ENCODE measurements around the gene ADAMTSL3.

ADAMTSL3 gene

DNA sequence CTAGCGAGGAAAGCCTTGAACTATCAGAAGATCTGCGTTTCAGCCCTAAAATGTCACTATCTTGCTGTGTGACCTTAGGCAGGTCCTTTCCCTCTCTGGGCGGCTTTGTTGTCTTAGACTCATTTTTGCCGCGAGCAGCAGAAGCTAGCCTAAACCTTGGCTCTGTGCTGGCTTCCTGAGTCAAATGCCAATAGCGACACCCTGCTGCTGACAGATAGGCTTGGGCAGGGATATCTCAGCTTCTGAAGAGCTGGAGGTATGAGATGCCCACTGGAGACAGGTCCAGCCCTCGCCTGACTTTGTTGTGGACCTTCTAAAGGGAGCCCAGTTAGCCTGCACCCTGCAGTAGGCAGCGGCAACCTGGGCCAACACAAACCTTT, 1.3 kb downstream of the ADAMTSL3 start:
- no peaks in the 10 kb centered on the region for H4K20me1 ChIP-seq (ENCODE audit: control insufficient read depth, insufficient read depth, low read depth, low read length)
- no peaks in the 10 kb centered on the region for H3K4me1 ChIP-seq (ENCODE audit: control insufficient read depth, low read length)
- no peaks in the 10 kb centered on the region for H3K36me3 ChIP-seq (ENCODE audit: control insufficient read depth, low read length)
- H3K4me3 ChIP-seq (ENCODE audit: low read length), result no peak overlapping the region
- H3K27ac ChIP-seq (ENCODE audit: low read depth, low read length), result no peak overlapping the region
- TF ChIP-seq, protein P1, sequence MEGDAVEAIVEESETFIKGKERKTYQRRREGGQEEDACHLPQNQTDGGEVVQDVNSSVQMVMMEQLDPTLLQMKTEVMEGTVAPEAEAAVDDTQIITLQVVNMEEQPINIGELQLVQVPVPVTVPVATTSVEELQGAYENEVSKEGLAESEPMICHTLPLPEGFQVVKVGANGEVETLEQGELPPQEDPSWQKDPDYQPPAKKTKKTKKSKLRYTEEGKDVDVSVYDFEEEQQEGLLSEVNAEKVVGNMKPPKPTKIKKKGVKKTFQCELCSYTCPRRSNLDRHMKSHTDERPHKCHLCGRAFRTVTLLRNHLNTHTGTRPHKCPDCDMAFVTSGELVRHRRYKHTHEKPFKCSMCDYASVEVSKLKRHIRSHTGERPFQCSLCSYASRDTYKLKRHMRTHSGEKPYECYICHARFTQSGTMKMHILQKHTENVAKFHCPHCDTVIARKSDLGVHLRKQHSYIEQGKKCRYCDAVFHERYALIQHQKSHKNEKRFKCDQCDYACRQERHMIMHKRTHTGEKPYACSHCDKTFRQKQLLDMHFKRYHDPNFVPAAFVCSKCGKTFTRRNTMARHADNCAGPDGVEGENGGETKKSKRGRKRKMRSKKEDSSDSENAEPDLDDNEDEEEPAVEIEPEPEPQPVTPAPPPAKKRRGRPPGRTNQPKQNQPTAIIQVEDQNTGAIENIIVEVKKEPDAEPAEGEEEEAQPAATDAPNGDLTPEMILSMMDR (IDR thresholded peaks at IDR 0.05; ENCODE audit: low read depth, low read length, poor library complexity, severe bottlenecking), result no peak
- no peak for TF ChIP-seq EZH2phosphoT487 (IDR thresholded peaks at IDR 0.05; ENCODE audit: borderline replicate concordance, low read length)
- H3K9me3 ChIP-seq (ENCODE audit: control insufficient read depth, insufficient read depth, low read length), result no peaks in the 10 kb centered on the region
- H3F3A ChIP-seq (ENCODE audit: control insufficient read depth, insufficient read depth), result no peaks in the 10 kb centered on the region
- no peaks in the 10 kb centered on the region for H3K79me2 ChIP-seq (ENCODE audit: control insufficient read depth, low read length)
- H3K4me2 ChIP-seq (ENCODE audit: low read length), result no peak overlapping the region
- no peaks in the 10 kb centered on the region for H3K9me2 ChIP-seq (replicated peaks; ENCODE audit: control insufficient read depth, low read length)
- no peaks in the 10 kb centered on the region for H3K27me3 ChIP-seq (ENCODE audit: control insufficient read depth, low read length)

DNA sequence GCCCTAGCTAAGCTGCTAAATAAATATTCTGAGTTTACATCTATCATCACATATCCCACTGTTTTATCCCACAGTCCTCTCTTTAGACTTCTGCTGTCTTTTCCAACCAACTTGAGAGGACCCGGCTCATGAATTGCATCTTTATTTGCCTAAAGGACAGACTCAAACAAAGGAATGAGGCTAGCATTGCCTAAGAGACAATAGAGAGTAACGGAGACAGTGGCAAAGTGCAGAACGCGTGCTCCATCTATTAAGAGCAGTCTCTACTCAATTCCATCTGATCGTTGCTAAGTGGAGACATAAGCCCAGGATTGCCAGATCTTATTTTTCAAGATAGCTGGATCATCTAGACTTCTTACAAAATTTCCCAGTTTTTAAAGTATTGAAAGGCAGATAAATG, 2.3 kb downstream of the ADAMTSL3 start:
- Histone ChIP-seq H3K79me2 (ENCODE audit: control insufficient read depth, low read length) (no peaks in the 10 kb centered on the region), H3K9me2 (replicated peaks; ENCODE audit: control insufficient read depth, low read length) (no peaks in the 10 kb centered on the region), H3K4me2 (ENCODE audit: low read length) (no peak overlapping the region), H3K27ac (ENCODE audit: low read depth, low read length) (no peak overlapping the region), H3K9me3 (ENCODE audit: control insufficient read depth, insufficient read depth, low read length) (no peaks in the 10 kb centered on the region), H3K36me3 (ENCODE audit: control insufficient read depth, low read length) (no peaks in the 10 kb centered on the region), H4K20me1 (ENCODE audit: control insufficient read depth, insufficient read depth, low read depth, low read length) (no peaks in the 10 kb centered on the region), H3K4me1 (ENCODE audit: control insufficient read depth, low read length) (no peaks in the 10 kb centered on the region), H3F3A (ENCODE audit: control insufficient read depth, insufficient read depth) (no peaks in the 10 kb centered on the region), H3K4me3 (ENCODE audit: low read length) (no peak overlapping the region), H3K27me3 (ENCODE audit: control insufficient read depth, low read length) (no peaks in the 10 kb centered on the region)
- no peak for TF ChIP-seq EZH2phosphoT487 (IDR thresholded peaks at IDR 0.05; ENCODE audit: borderline replicate concordance, low read length)
- TF ChIP-seq, protein P1 (IDR thresholded peaks at IDR 0.05; ENCODE audit: low read depth, low read length, poor library complexity, severe bottlenecking), result no peak

DNA sequence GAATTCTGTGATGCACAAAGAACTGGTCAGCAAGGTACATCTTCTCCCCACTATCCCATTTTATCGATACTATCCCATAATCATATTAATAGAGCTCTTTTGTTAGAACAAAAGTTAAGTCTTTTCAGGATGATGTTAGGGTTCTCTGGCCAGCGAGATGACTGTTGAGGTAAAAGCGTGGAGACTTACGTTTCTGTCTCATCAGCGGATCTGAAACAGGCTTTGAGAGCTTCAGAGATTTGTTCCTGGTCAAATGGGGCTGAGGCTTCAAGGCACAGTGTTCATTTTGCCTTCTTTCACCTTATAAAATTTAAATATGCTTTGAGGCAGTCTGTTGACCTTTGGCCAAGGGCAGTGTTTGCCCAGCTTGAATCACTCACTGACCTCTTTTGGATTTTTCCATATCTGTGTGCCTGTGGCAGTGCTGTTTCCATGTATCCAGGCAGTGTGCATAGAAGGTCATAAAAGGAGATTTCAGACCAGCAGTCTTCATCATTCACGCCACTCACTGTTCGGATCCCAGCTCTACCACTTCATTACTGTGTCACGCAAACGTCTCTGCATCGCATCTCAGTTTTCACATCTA, 3.1 kb downstream of the ADAMTSL3 start:
- H3K9me3 ChIP-seq (ENCODE audit: control insufficient read depth, insufficient read depth, low read length), result no peaks in the 10 kb centered on the region
- no peaks in the 10 kb centered on the region for H4K20me1 ChIP-seq (ENCODE audit: control insufficient read depth, insufficient read depth, low read depth, low read length)
- no peaks in the 10 kb centered on the region for H3K36me3 ChIP-seq (ENCODE audit: control insufficient read depth, low read length)
- H3F3A ChIP-seq (ENCODE audit: control insufficient read depth, insufficient read depth), result no peaks in the 10 kb centered on the region
- no peaks in the 10 kb centered on the region for H3K9me2 ChIP-seq (replicated peaks; ENCODE audit: control insufficient read depth, low read length)
- H3K27me3 ChIP-seq (ENCODE audit: control insufficient read depth, low read length), result no peaks in the 10 kb centered on the region
- no peak overlapping the region for H3K27ac ChIP-seq (ENCODE audit: low read depth, low read length)
- H3K4me1 ChIP-seq (ENCODE audit: control insufficient read depth, low read length), result no peaks in the 10 kb centered on the region
- no peaks in the 10 kb centered on the region for H3K79me2 ChIP-seq (ENCODE audit: control insufficient read depth, low read length)
- no peak overlapping the region for H3K4me3 ChIP-seq (ENCODE audit: low read length)
- no peak overlapping the region for H3K4me2 ChIP-seq (ENCODE audit: low read length)
- TF ChIP-seq, protein P1 (IDR thresholded peaks at IDR 0.05; ENCODE audit: low read depth, low read length, poor library complexity, severe bottlenecking), result no peak
- TF ChIP-seq EZH2phosphoT487 (IDR thresholded peaks at IDR 0.05; ENCODE audit: borderline replicate concordance, low read length), result no peak
